HG03039 (cell line): ENCODE measurements around the gene ACTR8.

ENCODE experiments used
- ATAC-seq: cut with Tn5 transposase; IDR thresholded peaks from one replicate; pipeline ENCODE4 v1.9.1; 2021; ENCODE audit warnings: mild to moderate bottlenecking, moderate library complexity; ENCODE audit not compliant: unreplicated experiment

The ACTR8 gene

GRCh38 chr3:53865732-53866499 lies 16.0 kb downstream of the ACTR8 start:
- ATAC-seq = no peak

GRCh38 chr3:53863145-53863544 lies 18.8 kb downstream of the ACTR8 start:
- ATAC-seq = no peak

- no peak for ATAC-seq
Observed at GRCh38 chr3:53862241-53862640, 19.7 kb downstream of the ACTR8 start.

GRCh38 chr3:53860196-53860595 lies 21.8 kb downstream of the ACTR8 start:
- no peak for ATAC-seq

GRCh38 chr3:53859178-53859577 lies 22.8 kb downstream of the ACTR8 start:
- ATAC-seq = no peak

- no peak for ATAC-seq
Observed at GRCh38 chr3:53858096-53858741, 23.7 kb downstream of the ACTR8 start.

GRCh38 chr3:53856964-53857363 lies 25.0 kb downstream of the ACTR8 start:
- ATAC-seq = no peak

GRCh38 chr3:53850895-53851294 lies 31.1 kb downstream of the ACTR8 start:
- no peak for ATAC-seq

GRCh38 chr3:53849916-53850315 lies 32.0 kb downstream of the ACTR8 start:
- ATAC-seq = no peak

- no peak for ATAC-seq
Observed at GRCh38 chr3:53846851-53847155, 35.1 kb downstream of the ACTR8 start.

- ATAC-seq = peak; percentile 41
Observed at GRCh38 chr3:53846134-53846850, 35.7 kb downstream of the ACTR8 start, which contains the start of the genes CHDH and IL17RB. TSS of gene CHDH (minus strand) at chr3:53846419. CDS start at chr3:53824008, 22,411 bp downstream. TSS of gene IL17RB (plus strand) at chr3:53846568. CDS start at chr3:53846589, 21 bp downstream.

GRCh38 chr3:53845881-53846133 lies 36.1 kb downstream of the ACTR8 start:
- ATAC-seq = no peak

- ATAC-seq = no peak
Observed at GRCh38 chr3:53845103-53845880, 36.7 kb downstream of the ACTR8 start.

GRCh38 chr3:53844262-53845102 lies 37.5 kb downstream of the ACTR8 start:
- no peak for ATAC-seq

- ATAC-seq = no peak
Observed at GRCh38 chr3:53843195-53844177, 38.5 kb downstream of the ACTR8 start.

- no peak for ATAC-seq
Observed at GRCh38 chr3:53842436-53843194, 39.3 kb downstream of the ACTR8 start.

GRCh38 chr3:53841296-53841695 lies 40.7 kb downstream of the ACTR8 start:
- no peak for ATAC-seq

GRCh38 chr3:53837331-53837730 lies 44.6 kb downstream of the ACTR8 start:
- no peak for ATAC-seq
